ENCODE measurements around the gene SMARCA2.

Gene SMARCA2

DNA sequence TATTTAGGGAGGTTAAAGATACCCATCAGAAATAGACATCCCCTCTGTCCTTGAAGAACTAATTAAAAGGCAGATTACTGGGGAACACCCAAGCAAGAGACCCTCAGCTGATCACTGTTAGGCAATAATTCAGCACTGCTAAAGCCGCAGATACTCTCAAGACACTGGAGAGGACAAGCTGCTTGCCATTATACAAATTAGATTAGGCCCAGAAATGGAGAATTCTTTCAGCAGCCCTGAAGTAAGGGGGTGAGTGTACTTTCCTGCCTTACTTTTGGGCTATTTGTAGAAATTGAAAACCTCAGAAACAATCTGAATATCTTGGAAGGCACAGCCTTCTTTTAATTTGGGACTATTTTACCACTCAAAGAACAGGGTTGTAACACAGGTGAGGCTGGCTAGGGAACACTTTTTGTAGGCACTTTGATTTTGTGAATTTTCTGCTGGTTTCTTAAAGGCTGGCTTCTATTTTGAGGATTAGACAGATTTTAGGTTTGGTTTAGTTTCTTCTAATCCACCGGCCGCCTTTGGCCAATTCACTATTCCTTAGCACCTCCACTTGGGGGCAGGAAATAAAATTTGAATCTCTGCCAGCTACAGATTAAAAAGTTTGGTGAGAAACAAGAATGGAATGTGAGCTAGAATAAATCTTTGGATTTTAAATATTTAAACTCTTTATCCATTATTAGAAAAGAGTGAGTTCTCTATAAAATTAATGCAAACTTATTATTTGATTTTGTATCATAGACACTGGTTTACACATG is 106.0 kb downstream of the SMARCA2 start:
- DNase-seq (no peak), ATAC-seq (no peak)
- Mint-ChIP-seq H3K27ac (no peak overlapping the region), H3K36me3 (ENCODE audit: low read depth) (peaks cover 37% of the 10 kb centered on the region), H3K9me3 (no peaks in the 10 kb centered on the region), H3K27me3 (no peaks in the 10 kb centered on the region), H3K4me1 (peaks cover 20% of the 10 kb centered on the region), H3K4me3 (no peak overlapping the region)

- Mint-ChIP-seq H3K27me3 (no peaks in the 10 kb centered on the region), H3K27ac (no peak overlapping the region), H3K36me3 (ENCODE audit: low read depth) (peaks cover 45% of the 10 kb centered on the region), H3K4me1 (peaks cover 30% of the 10 kb centered on the region), H3K4me3 (no peak overlapping the region), H3K9me3 (no peaks in the 10 kb centered on the region)
- DNase-seq = no peak
- ATAC-seq = no peak
Observed at GRCh38 chr9:2122299-2122698, 107.2 kb downstream of the SMARCA2 start.

DNA sequence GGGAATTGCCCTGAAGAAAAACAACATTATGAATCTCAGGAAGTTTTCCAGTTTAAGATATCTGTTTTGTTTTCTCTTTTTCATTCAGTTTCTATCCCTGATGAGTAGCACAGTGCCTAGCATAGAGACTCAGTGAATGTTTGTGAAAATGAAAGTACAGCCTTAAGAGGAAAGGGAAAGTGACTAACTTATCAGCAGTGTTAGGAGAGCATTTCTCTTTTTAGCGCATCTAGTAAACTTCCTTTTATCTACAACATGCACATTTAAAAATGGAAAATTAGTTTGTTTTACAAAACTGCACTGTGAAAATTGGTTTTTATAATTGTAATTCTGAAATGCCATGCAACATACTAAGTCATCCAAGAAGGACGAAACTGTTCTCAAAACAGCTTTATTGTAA is 110.8 kb downstream of the SMARCA2 start:
- Mint-ChIP-seq H3K36me3 (ENCODE audit: low read depth) (peaks cover 41% of the 10 kb centered on the region), H3K4me3 (peak overlapping the region; percentile 28), H3K4me1 (peaks cover 34% of the 10 kb centered on the region), H3K27ac (peak overlapping the region; percentile 81), H3K9me3 (no peaks in the 10 kb centered on the region), H3K27me3 (no peaks in the 10 kb centered on the region)
- ATAC-seq = peak; percentile 97
- DNase-seq = no peak

DNA sequence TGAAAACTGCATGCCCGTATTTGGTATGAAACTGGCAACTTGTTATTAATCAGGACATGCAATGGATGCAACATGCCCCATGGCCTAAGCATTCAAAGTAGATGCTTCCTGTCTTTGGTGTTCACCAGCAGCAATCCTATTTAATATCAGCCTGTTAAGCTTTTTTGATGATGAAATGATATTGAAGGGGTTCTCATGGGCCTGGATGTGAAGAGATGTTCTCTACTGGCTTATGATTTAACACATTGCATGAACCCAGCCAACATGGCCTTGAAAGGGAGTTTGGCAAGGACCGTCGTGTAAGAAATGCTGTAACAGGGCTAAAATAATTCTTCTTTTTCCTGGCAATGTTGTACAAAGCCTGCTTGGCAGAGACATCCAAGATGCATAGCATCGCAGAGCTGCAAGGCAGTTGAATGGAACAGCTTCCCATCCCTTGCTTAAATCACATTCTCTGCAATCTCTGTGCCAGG is 111.2 kb downstream of the SMARCA2 start:
- ATAC-seq = no peak
- Mint-ChIP-seq H3K4me3 (peak overlapping the region; percentile 28), H3K27me3 (no peaks in the 10 kb centered on the region), H3K9me3 (no peaks in the 10 kb centered on the region), H3K36me3 (ENCODE audit: low read depth) (peaks cover 43% of the 10 kb centered on the region), H3K27ac (peak overlapping the region; percentile 81), H3K4me1 (peaks cover 37% of the 10 kb centered on the region)
- DNase-seq = no peak

DNA sequence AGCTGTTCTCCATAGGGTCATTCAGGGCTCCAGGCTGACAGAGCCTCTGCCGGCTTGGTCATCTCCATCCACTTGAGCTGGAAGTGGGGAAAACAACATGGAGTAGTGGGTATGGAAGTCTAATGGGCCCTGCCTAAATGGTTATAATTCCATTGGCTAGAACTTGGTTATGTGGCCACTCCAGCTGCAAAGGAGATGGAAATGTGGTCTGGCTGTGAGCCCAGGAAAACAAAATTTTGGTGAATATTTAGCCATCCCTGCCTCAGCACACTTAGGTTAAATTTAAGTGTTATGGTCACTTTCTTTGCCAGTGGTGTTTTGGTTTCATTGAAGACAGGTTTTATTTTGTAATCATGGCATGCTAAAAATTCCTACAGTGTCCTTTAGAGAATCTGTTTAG is 112.3 kb downstream of the SMARCA2 start:
- Mint-ChIP-seq H3K27ac (no peak overlapping the region), H3K27me3 (no peaks in the 10 kb centered on the region), H3K36me3 (ENCODE audit: low read depth) (peaks cover 43% of the 10 kb centered on the region), H3K4me3 (no peak overlapping the region), H3K9me3 (no peaks in the 10 kb centered on the region), H3K4me1 (peaks cover 38% of the 10 kb centered on the region)
- DNase-seq (no peak), ATAC-seq (no peak)

DNA sequence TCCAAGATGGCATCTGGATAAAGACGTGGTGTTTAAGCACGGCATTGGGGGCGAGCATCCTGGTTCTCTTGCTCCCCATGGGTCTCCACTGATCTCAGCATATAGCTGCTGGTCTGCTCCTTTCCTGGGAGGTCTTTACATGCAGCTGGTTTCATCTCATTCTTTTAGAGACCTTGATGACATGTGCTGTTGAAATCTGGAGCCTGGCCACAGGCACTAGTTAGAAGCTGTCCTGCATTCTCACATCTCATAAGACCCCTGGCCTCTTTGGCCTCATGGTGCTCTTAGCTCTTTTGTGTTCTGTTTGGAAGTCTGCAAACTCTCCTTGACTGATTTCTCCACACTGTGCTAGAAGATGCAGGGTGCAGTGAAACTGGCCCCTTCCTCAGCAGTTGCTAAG is 113.0 kb downstream of the SMARCA2 start:
- Mint-ChIP-seq H3K27me3 (no peaks in the 10 kb centered on the region), H3K27ac (no peak overlapping the region), H3K4me3 (no peak overlapping the region), H3K4me1 (peaks cover 38% of the 10 kb centered on the region), H3K36me3 (ENCODE audit: low read depth) (peaks cover 43% of the 10 kb centered on the region), H3K9me3 (no peaks in the 10 kb centered on the region)
- DNase-seq = no peak
- no peak for ATAC-seq

GRCh38 chr9:2128618-2129017 is 113.5 kb downstream of the SMARCA2 start:
- H3K27ac Mint-ChIP-seq = no peak overlapping the region
- peaks cover 42% of the 10 kb centered on the region for H3K36me3 Mint-ChIP-seq (ENCODE audit: low read depth)

DNA sequence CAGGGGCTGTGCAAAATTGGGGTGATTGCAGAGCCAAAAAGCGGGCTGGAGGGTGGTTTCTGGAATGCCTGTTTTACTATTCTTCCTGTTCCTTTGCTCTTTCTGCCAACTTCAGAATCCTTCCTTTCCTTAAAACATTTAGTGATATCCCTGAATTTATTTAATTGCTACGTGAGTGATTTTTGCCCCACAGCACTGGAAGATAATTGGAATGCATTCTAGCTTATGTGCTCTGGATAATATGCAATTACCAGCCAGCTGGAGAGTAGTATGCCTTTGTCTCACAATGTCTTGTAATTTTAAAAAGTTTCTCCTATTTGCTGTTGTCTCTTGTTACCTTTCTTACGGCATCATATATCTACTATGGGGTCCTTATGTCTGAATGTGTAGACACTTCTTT is 115.8 kb downstream of the SMARCA2 start:
- Mint-ChIP-seq H3K4me3 (no peak overlapping the region), H3K4me1 (peaks cover 20% of the 10 kb centered on the region), H3K36me3 (ENCODE audit: low read depth) (peaks cover 31% of the 10 kb centered on the region), H3K9me3 (no peaks in the 10 kb centered on the region), H3K27me3 (no peaks in the 10 kb centered on the region), H3K27ac (no peak overlapping the region)
- ATAC-seq (no peak), DNase-seq (no peak)

More at GRCh38 chr9:2128618-2129017, 113.5 kb downstream of the SMARCA2 start:
- no peak for DNase-seq
- no peak overlapping the region for H3K4me3 Mint-ChIP-seq
- H3K4me1 Mint-ChIP-seq = peaks cover 38% of the 10 kb centered on the region
- no peaks in the 10 kb centered on the region for H3K9me3 Mint-ChIP-seq
- H3K27me3 Mint-ChIP-seq = no peaks in the 10 kb centered on the region
- ATAC-seq = no peak

GRCh38 chr9:2132484-2133082 is 117.4 kb downstream of the SMARCA2 start:
- H3K36me3 Mint-ChIP-seq (ENCODE audit: low read depth) = peaks cover 24% of the 10 kb centered on the region

DNA sequence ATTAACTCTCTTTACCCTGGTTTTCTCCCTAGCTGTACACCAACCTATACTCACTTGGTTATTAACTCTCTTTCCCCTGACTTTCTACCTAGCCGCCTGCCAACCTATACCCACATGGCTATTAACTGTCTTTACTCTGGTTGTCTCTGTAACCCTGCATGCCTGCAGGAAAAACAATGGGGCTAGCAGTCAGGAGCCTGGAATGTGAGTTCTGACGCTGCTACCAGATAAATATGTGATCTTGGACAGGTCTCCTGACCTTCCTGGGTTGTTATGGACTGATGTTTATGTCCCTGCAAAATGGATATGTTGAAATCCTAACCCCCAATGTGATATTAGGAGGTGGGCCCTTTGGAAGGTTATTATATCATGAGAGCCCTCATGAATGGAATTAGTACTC is 119.2 kb downstream of the SMARCA2 start:
- ATAC-seq (no peak), DNase-seq (no peak)
- H3K27me3 Mint-ChIP-seq = no peaks in the 10 kb centered on the region
- no peaks in the 10 kb centered on the region for H3K9me3 Mint-ChIP-seq
- peaks cover 29% of the 10 kb centered on the region for H3K36me3 Mint-ChIP-seq (ENCODE audit: low read depth)
- H3K4me3 Mint-ChIP-seq = no peak overlapping the region
- H3K27ac Mint-ChIP-seq = no peak overlapping the region
- H3K4me1 Mint-ChIP-seq = peaks cover 8% of the 10 kb centered on the region

More at GRCh38 chr9:2132484-2133082, 117.4 kb downstream of the SMARCA2 start:
- Mint-ChIP-seq H3K27ac (no peak overlapping the region), H3K9me3 (no peaks in the 10 kb centered on the region), H3K4me3 (no peak overlapping the region), H3K4me1 (peaks cover 8% of the 10 kb centered on the region), H3K27me3 (no peaks in the 10 kb centered on the region)
- no peak for ATAC-seq
- no peak for DNase-seq

DNA sequence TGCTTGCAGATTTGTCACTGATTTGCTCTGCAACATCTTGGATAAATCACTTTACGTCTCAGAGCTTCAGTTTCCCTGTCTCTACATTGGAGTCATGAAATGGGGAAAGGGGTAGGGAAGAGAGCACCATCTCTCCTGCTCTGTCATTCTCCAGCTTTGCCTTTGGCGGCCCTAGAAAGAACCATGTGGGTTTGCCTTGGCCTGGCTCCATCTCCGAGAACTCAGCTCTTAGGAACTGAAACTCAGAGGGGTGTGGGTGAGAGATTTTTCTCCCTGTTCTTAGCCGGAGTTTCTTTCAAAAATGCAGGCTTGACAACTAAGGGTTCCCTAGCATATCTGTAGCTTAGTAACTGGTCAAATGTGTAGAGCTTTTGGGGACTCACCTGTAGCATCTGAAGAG is 123.5 kb downstream of the SMARCA2 start:
- no peak for ATAC-seq
- DNase-seq = no peak
- no peak overlapping the region for H3K27ac Mint-ChIP-seq
- H3K4me1 Mint-ChIP-seq = peaks cover 16% of the 10 kb centered on the region
- no peak overlapping the region for H3K4me3 Mint-ChIP-seq
- no peaks in the 10 kb centered on the region for H3K9me3 Mint-ChIP-seq
- peaks cover 37% of the 10 kb centered on the region for H3K36me3 Mint-ChIP-seq (ENCODE audit: low read depth)
- no peaks in the 10 kb centered on the region for H3K27me3 Mint-ChIP-seq

GRCh38 chr9:2140600-2141223 is 125.6 kb downstream of the SMARCA2 start:
- no peak for ATAC-seq
- peaks cover 16% of the 10 kb centered on the region for H3K4me1 Mint-ChIP-seq

GRCh38 chr9:2142212-2142611 is 127.1 kb downstream of the SMARCA2 start:
- DNase-seq = no peak
- peaks cover 34% of the 10 kb centered on the region for H3K36me3 Mint-ChIP-seq (ENCODE audit: low read depth)
- peaks cover 26% of the 10 kb centered on the region for H3K4me1 Mint-ChIP-seq
- H3K4me3 Mint-ChIP-seq = no peak overlapping the region
- no peaks in the 10 kb centered on the region for H3K27me3 Mint-ChIP-seq
- no peaks in the 10 kb centered on the region for H3K9me3 Mint-ChIP-seq
- H3K27ac Mint-ChIP-seq = peak overlapping the region; percentile 28
- ATAC-seq = no peak

More at GRCh38 chr9:2140600-2141223, 125.6 kb downstream of the SMARCA2 start:
- H3K27me3 Mint-ChIP-seq = no peaks in the 10 kb centered on the region
- no peak overlapping the region for H3K27ac Mint-ChIP-seq
- no peak overlapping the region for H3K4me3 Mint-ChIP-seq
- no peaks in the 10 kb centered on the region for H3K9me3 Mint-ChIP-seq
- no peak for DNase-seq
- peaks cover 33% of the 10 kb centered on the region for H3K36me3 Mint-ChIP-seq (ENCODE audit: low read depth)

- H3K27me3 Mint-ChIP-seq = no peaks in the 10 kb centered on the region
- no peak for ATAC-seq
- peaks cover 24% of the 10 kb centered on the region for H3K4me1 Mint-ChIP-seq
- peaks cover 27% of the 10 kb centered on the region for H3K36me3 Mint-ChIP-seq (ENCODE audit: low read depth)
- no peak overlapping the region for H3K27ac Mint-ChIP-seq
- no peak for DNase-seq
- no peak overlapping the region for H3K4me3 Mint-ChIP-seq
- no peaks in the 10 kb centered on the region for H3K9me3 Mint-ChIP-seq
Observed at GRCh38 chr9:2144619-2145018, 129.5 kb downstream of the SMARCA2 start.

DNA sequence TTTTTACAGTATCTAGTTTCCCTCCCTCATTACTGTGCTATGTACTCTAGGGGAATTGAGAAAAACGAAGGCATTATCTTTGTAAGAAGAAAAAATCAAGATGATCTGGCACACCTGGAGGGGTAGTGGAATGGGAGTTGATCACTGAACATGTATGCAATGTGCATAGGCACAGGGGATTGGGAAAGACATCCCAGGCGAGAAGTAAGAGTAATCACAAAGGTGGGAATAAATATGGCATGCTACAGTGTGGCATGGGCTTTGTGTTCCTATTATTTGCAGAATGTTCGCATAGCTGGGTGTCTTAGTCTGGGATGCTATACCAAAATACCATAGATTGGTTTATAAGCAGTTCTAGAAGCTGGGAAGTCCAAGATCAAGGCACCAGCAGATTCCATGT is 130.6 kb downstream of the SMARCA2 start:
- no peak overlapping the region for H3K27ac Mint-ChIP-seq

More for the DNA sequence above, 130.6 kb downstream of the SMARCA2 start:
- ATAC-seq (no peak), DNase-seq (no peak)
- peaks cover 23% of the 10 kb centered on the region for H3K36me3 Mint-ChIP-seq (ENCODE audit: low read depth)
- no peak overlapping the region for H3K4me3 Mint-ChIP-seq
- no peaks in the 10 kb centered on the region for H3K9me3 Mint-ChIP-seq
- H3K4me1 Mint-ChIP-seq = peaks cover 24% of the 10 kb centered on the region
- no peaks in the 10 kb centered on the region for H3K27me3 Mint-ChIP-seq

Measured in activated naive CD8-positive, alpha-beta T cell treated with anti-CD3 and anti-CD28 coated beads, Interleukin-2, amount 50 U/mL, for 24 hours (primary cell).